Spleen (tissue), 7 donors: ENCODE data around the gene RPS6KA2.

Experiments used
- POLR2A ChIP-seq, 3 donors: fragments of 450-650 bp; IDR thresholded peaks; one replicate each; pipeline ENCODE4 v1.5.1; 2017; ENCODE audit warnings: antibody characterized with exemption in 3 of 3, mild to moderate bottlenecking in 1 of 3
- POLR2AphosphoS5 ChIP-seq, 3 donors: sonication (generic); formaldehyde crosslinking; IDR thresholded peaks; one replicate each; pipeline ENCODE4 v1.5.1; 2017; ENCODE audit warnings: antibody characterized with exemption in 3 of 3
- TF ChIP-seq, protein P1 (sequence below), 11 experiments: fragments of 200-600 bp in 7 of 11; fragments of 450-650 bp in 4 of 11; sonication (generic) in 4 of 11; IDR thresholded peaks in 8 of 11; conservative IDR thresholded peaks in 3 of 11; 1 replicate in 7 of 11; 2 replicates in 4 of 11; pipeline versions ENCODE4 v1.4.0 to v1.8.0; 2016 to 2021; ENCODE audit warnings: antibody characterized with exemption in 11 of 11, inconsistent platforms in 4 of 11, mild to moderate bottlenecking in 1 of 11
- donor health status: DM: no; HTN: no; CAD: no; lungs with moderate emphysema.
- donor health status: DM: no; HTN: no; CAD: no.
- donor health status: DM: no; HTN: no; CAD: no.

GRCh38 chr6:166587631-166588413, 39.2 kb downstream of the RPS6KA2 start:
- TF ChIP-seq POLR2AphosphoS5 (IDR thresholded peaks at IDR 0.05) (peak in 1 of 3 donors; percentile 34), POLR2A (IDR thresholded peaks at IDR 0.05) (no peak)
- TF ChIP-seq, protein P1, sequence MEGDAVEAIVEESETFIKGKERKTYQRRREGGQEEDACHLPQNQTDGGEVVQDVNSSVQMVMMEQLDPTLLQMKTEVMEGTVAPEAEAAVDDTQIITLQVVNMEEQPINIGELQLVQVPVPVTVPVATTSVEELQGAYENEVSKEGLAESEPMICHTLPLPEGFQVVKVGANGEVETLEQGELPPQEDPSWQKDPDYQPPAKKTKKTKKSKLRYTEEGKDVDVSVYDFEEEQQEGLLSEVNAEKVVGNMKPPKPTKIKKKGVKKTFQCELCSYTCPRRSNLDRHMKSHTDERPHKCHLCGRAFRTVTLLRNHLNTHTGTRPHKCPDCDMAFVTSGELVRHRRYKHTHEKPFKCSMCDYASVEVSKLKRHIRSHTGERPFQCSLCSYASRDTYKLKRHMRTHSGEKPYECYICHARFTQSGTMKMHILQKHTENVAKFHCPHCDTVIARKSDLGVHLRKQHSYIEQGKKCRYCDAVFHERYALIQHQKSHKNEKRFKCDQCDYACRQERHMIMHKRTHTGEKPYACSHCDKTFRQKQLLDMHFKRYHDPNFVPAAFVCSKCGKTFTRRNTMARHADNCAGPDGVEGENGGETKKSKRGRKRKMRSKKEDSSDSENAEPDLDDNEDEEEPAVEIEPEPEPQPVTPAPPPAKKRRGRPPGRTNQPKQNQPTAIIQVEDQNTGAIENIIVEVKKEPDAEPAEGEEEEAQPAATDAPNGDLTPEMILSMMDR (IDR thresholded peaks at IDR 0.05 in 8 of 11, conservative IDR thresholded peaks at IDR 0.05 in 3 of 11), result no peak
